ENCODE results near the gene PRICKLE4. TPM values are rescaled to one million over a fixed set of nuclear protein-coding genes. Genes with fewer than 3 reads are reported as not detected.
A peak's percentile ranks its signal among the peaks of the same experiment; 100 is the strongest.

The PRICKLE4 gene
- total and polyA plus RNA-seq, 10 donors: 0.41 to 32.8 (median 10.6) TPM

DNA sequence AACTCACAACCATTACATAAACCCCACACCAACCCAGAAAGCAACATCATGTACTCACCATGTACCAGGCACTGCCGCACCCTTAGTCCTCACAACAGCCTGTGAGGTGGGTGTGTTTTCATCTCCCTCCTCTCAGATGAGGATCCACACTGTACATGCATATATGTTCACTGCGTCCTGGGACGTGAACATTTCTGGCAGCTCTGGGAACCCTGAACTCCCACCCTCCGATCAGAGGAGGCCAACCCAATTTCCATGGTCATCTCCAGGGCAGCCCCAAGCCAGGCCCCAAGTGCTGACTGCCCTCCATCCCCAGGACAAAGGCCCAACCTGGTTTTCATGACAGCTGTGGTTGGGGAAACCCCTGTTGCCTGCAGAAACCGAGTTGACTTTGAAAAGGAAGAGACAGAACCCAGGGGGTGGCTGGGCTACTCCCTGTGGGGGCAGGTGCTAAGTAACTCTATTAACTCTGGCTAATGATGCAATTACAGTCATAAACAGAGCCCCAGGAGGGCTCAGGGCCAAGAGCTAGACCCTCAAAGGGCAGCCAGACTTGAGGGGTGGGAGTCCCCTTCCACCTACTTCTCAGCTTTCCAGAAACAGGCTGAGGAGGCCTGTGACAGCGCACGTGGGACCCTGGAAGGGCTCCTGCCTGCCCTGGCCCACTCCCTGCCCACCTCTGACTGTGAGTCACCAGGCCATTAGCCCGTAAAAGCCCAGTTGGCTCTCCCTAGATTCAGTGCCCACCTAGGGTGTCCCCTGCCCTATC, 47.8 kb upstream of the PRICKLE4 start:
- Histone ChIP-seq H3K4me1 (peaks cover 41 to 72% (median 68%) of the 10 kb centered on the region in 6 donors), H3K27ac (peak overlapping the region; percentile 82 to 100 (median 98)), H3K9me3 (no peaks in the 10 kb centered on the region), H3K4me3 (peak overlapping the region; percentile 78 to 98 (median 94)), H3K36me3 (peaks cover 0 to 13% (median 0%) of the 10 kb centered on the region in 6 donors), H3K27me3 (replicated peaks in 1 of 7) (no peaks in the 10 kb centered on the region)
- intact Hi-C loops (cut with DNase I; ENCODE audit: low total_unique reads): loop anchor here (10.0 kb wide), 1 partner anchor 48 kb away; no protein-coding TSS in a partner anchor
- TF ChIP-seq POLR2A (IDR thresholded peaks at IDR 0.05) (peak in 1 of 3 donors; percentile 33), POLR2AphosphoS5 (IDR thresholded peaks at IDR 0.05) (peak in 2 of 3 donors; percentile 72 to 90), CTCF (IDR thresholded peaks at IDR 0.05 in 8 of 11, conservative IDR thresholded peaks at IDR 0.05 in 3 of 11) (no peak)
- DNase-seq: peak; percentile 88
- WGBS, 5 donors: 52 to 71% (median 56%) methylated on average over 8 of the region's 8 CpGs

DNA sequence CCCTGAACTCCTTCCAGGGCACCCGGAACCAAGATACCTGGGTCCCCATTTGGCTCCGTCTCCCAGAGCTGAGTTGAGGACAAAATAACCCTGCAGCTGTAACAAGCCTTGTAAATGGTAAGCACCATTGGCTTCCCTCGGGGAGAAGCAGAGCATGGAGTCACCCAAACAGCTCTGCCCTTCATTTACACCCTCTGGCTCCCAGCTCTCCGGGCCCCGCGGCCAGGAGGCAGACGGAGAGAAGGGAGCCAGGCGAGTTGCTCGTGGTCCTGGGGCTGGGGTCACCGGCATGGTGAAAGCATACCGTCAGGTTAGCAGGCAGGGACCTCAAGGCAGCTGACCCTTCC, 47.2 kb upstream of the PRICKLE4 start:
- Histone ChIP-seq H3K4me1 (peaks cover 40 to 67% (median 63%) of the 10 kb centered on the region in 6 donors), H3K4me3 (peak overlapping the region; percentile 78 to 98 (median 94)), H3K27me3 (replicated peaks in 1 of 7) (no peaks in the 10 kb centered on the region), H3K9me3 (no peaks in the 10 kb centered on the region), H3K36me3 (peaks cover 0 to 7% (median 0%) of the 10 kb centered on the region in 6 donors), H3K27ac (peak overlapping the region; percentile 82 to 100 (median 98))
- 46 to 63% (median 56%) methylated on average over 11 of the region's 11 CpGs for WGBS, 5 donors
- intact Hi-C loops (cut with DNase I; ENCODE audit: low total_unique reads): loop anchor here (10.0 kb wide), 1 partner anchor 49 kb away; no protein-coding TSS in a partner anchor
- no peak for DNase-seq
- TF ChIP-seq CTCF (IDR thresholded peaks at IDR 0.05 in 8 of 11, conservative IDR thresholded peaks at IDR 0.05 in 3 of 11) (no peak), POLR2A (IDR thresholded peaks at IDR 0.05) (no peak), POLR2AphosphoS5 (IDR thresholded peaks at IDR 0.05) (no peak)

DNA sequence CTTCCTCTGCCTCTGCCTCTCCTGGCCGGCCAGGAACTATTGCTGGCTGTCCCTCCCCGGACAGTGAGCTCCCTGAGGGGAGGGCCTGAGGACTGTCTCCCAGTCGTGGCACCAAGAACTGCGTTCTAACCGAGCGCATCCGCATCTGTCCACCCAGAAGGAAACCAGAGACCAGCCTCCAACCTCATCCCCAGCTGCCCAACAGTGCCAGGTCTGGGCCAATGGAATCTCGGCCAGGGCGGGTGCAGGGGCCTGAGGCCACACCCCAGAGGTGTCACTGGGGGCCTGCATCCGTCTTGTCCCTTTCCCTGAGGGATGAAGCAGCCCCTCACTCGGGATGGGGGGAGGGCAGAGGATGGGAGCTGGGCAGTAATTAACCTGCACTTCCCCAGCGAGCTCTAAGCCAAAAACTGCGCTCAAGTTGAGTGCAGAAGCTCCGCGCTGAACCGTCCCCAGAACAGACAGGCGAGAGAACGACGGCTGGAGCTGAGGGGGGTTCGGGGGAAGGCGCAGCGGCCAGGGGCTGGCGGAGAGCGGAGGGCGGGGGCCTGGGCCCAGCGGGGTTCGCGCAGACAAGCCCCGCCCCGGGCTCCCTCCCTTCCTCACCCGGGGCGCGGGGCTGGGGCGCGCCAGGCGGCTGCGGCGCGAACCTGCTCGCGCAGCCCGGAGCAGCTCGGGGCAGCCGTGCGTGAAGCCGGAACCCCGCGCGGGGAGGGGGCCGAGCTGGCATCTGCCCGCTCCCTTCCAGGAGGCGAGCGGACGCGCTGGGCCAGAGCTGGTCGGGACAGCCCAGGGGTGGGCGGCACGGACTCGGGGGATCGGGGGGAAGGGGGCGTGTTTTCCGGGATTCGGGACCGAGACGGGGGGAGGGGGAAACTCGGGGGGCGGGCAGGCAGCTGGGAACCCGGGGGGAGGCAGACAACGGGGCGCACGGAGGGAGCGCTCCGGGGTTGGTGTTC, 46.6 kb upstream of the PRICKLE4 start:
- Histone ChIP-seq H3K9me3 (no peaks in the 10 kb centered on the region), H3K36me3 (peaks cover 0 to 4% (median 0%) of the 10 kb centered on the region in 6 donors), H3K27ac (peak overlapping the region; percentile 82 to 100 (median 98)), H3K27me3 (replicated peaks in 1 of 7) (no peaks in the 10 kb centered on the region), H3K4me1 (peaks cover 33 to 60% (median 56%) of the 10 kb centered on the region in 6 donors), H3K4me3 (peak overlapping the region; percentile 78 to 98 (median 94))
- intact Hi-C loops (cut with DNase I; ENCODE audit: low total_unique reads): loop anchor here (10.0 kb wide), 1 partner anchor 49 kb away; no protein-coding TSS in a partner anchor
- WGBS, 5 donors: 0 to 7% (median 3%) methylated on average over 24 to 73 of the region's 73 CpGs
- TF ChIP-seq POLR2A (IDR thresholded peaks at IDR 0.05): peak in 2 of 3 donors; percentile 10 to 30
- TF ChIP-seq POLR2AphosphoS5 (IDR thresholded peaks at IDR 0.05): peak; percentile 81 to 89 (median 88)
- no peak for TF ChIP-seq CTCF (IDR thresholded peaks at IDR 0.05 in 8 of 11, conservative IDR thresholded peaks at IDR 0.05 in 3 of 11)
- DNase-seq: peak; percentile 98

Measured in spleen (tissue), 11 donors.